ENCODE data around the gene CORIN.

- TF ChIP-seq CTCF (IDR thresholded peaks at IDR 0.05; ENCODE audit: poor library complexity, severe bottlenecking) (no peak), POLR2AphosphoS5 (IDR thresholded peaks at IDR 0.05) (no peak), RAD21 (conservative IDR thresholded peaks at IDR 0.05) (no peak), MXI1 (conservative IDR thresholded peaks at IDR 0.05; ENCODE audit: poor library complexity, severe bottlenecking) (no peak), EP300 (conservative IDR thresholded peaks at IDR 0.05; ENCODE audit: poor library complexity, severe bottlenecking) (no peak), REST (IDR thresholded peaks at IDR 0.05; ENCODE audit: borderline replicate concordance) (no peak)
Observed at GRCh38 chr4:47619691-47620090, 218.2 kb downstream of the CORIN start.
